ENCODE results near the gene GAK.

GAK gene

DNA sequence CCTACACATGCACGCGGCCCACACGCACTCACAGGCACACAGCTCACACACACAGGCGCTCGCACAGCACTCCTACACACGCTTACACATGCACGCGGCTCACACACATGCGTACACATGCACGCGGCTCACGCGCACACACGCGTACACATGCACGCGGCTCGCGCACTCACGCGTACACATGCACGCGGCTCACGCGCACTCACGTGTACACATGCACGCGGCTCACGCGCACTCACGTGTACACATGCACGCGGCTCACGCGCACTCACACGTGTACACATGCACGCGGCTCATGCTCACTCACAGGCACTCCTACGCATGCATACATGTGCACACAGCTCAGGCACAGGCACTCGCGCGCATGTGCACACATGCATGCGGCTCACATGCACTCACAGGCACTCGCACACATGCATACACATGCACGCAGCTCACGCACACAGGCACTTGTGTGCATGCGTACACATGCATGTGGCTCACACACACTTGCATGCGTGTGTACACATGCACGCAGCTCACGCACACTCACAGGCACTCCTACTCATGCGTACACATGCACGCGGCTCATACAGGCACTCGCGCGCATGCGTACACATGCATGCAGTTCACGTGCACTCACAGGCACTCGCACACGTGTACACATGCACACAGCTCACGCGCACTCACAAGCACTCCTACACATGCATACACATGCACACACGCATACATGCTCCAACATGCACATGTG lies 44.9 kb downstream of the GAK start:
- no peak for DNase-seq (ENCODE audit: low spot score)

DNA sequence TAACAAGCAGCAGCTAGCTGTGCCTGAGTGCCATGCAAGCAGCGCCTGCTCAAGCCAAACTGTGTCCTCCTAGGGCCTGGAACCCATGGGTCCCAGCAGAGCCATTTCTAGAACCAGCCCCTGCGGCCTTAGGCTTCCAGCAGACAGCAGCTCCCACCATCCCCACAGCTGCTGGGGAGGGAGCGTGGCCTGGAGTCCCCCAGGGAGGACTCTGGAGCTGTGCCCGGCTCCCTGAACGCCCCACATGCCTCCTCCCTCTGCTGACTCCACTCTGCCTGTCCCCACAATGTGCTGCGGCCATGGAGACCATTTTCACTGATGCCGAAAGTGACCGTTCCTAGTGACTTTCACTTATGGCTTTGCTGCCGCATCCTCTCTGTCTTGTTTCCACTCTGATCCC lies 45.9 kb downstream of the GAK start:
- no peak for DNase-seq (ENCODE audit: low spot score)

GRCh38 chr4:885353-885752 lies 46.8 kb downstream of the GAK start:
- DNase-seq (ENCODE audit: low spot score), result no peak

DNA sequence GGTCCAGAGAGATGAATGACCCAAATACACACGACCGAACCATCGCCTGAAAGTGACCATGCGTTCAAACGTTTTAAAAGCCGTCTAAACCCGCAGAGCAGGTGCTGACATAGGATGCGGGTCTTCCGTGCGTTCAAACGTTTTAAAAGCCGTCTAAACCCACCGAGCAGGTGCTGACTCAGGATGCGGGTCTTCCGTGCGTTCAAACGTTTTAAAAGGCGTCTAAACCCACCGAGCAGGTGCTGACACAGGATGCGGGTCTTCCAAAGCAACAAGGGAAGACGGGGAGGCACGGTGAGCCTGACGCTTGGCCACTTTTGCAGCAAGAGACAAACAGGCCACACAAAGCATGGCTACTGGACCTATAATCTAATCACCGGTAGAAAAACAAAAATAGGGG lies 47.2 kb downstream of the GAK start:
- DNase-seq (ENCODE audit: low spot score), result no peak

GRCh38 chr4:884259-884658 lies 47.9 kb downstream of the GAK start:
- DNase-seq (ENCODE audit: low spot score), result no peak

- no peak for DNase-seq (ENCODE audit: low spot score)
These were observed 48.6 kb downstream of the GAK start for GRCh38 chr4:883377-884095.

DNA sequence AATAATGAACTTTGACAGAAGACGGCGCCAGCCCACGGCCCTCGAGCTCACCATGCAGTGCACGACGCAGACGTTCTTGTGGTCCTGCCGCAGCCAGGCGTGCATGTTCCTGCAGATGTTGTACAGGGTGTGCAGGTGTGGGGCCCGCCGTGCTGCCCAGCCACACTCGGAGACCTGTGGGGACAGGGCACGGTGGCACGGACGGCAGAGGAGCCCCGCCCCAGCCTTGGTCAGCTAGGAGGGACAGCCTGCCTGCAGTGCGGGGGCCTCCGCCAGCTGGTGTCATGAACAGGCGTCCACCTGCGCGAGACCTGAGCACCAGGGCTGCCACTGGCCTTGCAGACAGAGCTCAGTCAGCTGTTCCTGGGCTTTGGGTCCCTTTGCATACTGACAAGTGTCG lies 49.5 kb downstream of the GAK start:
- DNase-seq (ENCODE audit: low spot score), result no peak

- DNase-seq (ENCODE audit: low spot score), result no peak
These were observed 50.4 kb downstream of the GAK start for GRCh38 chr4:881709-882108.

- no peak for DNase-seq (ENCODE audit: low spot score)
These were observed 51.3 kb downstream of the GAK start for GRCh38 chr4:880684-881405.

- DNase-seq (ENCODE audit: low spot score), result no peak
These were observed 52.4 kb downstream of the GAK start for GRCh38 chr4:879729-880077.

DNA sequence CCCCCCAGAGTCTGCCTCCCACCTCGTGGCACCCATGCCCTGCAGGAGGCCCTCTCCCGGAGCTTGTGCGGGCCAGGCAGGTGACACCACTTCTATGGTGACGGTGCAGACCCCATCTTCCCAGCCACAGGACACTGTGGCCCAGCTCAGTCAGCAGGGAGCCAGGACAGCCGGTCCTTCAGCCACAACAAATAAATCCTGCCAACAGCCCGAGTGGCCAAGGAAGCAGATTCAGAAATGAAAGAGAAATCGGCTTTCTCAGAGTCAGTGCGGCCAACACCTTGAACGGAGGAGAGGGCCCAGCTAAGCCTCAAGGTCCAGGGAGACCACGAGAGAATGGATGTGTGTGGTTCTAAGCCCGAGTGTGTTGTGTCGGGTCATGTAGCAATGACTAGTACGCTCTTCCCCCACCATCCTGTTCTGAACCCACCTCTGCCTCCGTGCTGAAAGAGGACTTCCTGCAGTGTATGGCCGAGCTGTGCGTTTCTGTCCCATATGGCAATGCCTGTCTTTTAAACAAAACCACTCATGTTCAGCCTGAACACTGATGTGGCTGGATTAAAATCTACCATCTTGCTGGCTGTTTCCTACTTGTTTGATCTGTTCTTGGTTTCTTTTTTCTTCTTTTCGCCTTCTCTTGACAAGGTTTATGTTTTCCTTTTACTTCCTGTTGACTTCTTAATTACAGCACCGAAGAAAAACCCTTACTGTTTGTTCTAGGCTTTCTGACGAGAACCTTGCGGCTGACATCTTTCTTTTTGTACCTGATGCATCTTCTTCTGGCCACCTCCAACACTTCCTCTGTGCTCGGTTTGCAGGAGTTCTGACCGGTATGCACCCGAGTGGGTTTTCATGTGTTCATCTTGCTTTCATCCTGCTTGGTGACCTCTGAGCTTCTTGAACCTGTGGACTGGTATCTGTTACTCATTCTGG lies 53.1 kb downstream of the GAK start:
- DNase-seq (ENCODE audit: low spot score), result no peak

DNA sequence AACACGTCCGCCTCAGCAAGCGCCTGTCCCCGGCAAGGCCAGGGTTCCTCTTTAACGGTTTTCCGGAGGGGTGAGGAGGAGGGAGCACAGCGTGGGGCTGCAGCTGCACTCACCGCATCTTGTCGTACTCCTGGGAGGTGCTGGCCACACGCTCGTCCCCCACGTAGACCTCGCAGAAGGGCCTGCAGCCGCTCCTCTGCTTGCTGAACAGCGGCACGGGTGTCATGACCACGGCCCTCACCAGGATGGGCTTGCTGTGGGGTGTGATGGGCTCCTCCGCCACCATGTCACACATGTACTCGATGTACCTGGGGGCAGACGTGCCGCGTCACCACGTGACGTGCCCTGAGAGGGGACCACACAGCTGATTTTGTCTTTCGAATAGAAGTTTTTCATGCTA lies 54.6 kb downstream of the GAK start:
- no peak for DNase-seq (ENCODE audit: low spot score)

- no peak for DNase-seq (ENCODE audit: low spot score)
These were observed 55.3 kb downstream of the GAK start for GRCh38 chr4:876780-877179.

DNA sequence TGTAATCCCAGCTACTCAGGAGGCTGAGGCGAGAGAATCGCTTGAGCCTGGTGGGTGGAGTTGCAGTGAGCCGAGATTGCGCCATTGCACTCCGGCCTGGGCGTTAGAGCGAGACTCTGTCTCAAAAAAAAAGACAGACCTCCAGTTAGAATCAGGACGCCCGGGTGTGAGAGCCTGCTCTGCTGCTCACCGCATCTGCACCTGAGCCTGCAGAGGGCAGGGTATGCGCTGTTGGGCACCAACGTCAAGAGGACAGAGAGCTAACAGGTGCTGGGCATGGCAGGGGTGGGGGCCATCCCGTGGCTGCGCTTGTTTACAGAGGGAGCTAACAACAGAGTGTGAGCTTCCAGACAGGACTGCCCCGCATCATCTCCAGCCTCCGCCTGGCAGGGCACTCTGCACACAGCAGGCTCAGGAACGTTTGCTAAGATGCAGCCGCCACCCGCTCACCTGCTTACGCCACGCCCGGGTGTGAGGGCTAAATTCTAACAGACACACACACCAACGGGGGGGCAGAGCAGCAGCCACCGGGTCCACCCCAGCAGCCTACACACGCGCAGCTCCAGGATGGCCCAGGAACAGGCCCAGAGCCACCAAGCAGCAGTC lies 56.2 kb downstream of the GAK start:
- no peak for DNase-seq (ENCODE audit: low spot score)

DNA sequence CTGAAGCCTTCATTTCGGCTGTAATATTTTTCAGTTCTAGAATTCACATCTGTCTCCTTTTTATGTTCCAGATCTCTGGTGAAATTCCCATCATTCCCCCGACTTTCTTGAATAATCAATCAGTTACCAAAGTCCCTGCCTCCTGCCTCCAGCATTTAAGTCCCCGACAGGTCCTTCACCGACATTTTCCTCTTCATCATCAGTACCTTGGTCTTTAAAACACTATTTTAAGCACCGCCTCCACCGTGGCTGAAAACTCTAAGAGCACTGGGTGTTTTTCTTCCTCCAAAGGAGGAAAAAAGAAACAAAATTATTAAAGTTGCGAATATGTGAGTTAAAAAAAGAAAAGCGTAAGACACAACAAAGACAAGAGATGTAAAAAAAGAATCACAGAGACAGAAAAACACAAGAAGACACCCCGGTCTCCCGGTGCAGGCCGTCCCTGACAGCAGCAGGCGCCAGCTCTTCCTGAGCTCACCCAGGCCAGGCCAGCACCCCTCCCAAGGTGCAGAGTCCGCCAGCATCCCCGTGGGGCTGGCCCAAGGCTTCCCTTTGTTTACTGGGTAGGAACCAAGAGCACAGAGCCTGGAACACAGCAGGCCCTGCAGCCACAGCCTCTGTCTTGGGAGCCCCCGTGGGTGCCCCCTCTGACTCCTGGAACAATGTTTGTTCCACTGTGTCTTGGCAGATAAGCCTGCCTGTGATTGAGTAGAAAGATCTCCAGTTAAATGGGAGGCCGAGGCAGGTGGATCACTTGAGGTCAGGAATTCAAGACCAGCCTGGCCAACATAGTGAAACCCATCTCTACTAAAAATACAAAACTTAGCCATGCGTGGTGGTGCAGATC lies 56.9 kb downstream of the GAK start:
- DNase-seq (ENCODE audit: low spot score), result no peak

DNA sequence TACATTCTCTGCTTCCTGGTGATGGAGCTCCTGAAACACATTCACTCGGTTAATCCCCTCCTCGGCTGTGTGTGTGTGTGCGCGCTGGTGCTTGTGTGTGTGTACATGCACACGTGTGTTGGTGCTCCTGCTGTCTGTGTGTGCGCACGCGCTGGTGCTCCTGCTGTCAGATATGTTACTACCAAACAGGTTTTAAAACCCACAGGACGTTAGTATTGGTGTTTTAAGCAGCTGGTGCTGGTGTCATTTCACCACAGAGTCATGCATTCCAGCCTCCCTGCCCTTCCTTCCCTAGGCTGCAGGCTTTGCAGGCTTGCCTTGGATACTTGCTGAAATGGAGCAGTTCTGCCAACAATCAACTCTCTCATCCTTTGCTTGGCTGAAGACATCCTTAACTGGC lies 58.1 kb downstream of the GAK start:
- no peak for DNase-seq (ENCODE audit: low spot score)

GRCh38 chr4:872241-872981 lies 59.7 kb downstream of the GAK start:
- no peak for DNase-seq (ENCODE audit: low spot score)

DNA sequence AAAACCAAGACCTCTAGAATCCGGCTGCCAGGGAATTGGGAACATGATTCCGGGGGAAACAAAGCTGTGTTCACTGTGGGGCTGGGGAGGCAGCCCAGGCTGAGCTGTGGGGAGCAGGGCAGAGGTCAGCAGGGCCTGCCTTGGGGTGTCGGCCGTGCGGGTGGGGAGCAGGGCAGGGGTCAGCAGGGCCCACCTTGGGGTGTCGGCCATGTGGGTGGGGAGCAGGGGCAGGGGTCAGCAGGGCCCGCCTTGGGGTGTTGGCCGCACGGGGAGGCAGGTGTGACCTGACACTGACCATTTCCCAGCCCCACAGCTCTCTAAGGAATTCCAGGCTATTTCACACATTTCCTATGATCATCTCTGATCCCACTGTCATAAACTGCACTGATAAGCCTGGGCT lies 60.6 kb downstream of the GAK start:
- no peak for DNase-seq (ENCODE audit: low spot score)

DNA sequence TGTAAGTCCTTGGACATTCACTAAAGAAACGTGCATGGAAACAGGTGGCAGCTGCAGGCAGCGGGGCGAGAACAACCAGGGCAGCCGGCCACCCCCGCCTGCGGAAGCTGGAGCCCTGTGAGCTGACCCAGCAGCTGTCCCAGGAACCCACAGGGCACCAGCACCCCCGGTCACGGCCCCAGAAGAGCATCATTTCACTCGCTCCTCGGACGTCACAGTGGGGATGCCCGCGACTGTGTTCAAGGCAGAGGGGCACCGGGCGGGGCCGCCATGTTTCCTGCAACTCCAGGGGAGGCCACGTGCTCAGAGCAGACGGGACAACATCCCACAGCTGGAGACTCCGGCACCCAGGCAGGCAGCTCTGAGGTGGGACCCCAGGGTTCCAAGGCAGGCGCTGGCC lies 61.2 kb downstream of the GAK start:
- no peak for DNase-seq (ENCODE audit: low spot score)

DNA sequence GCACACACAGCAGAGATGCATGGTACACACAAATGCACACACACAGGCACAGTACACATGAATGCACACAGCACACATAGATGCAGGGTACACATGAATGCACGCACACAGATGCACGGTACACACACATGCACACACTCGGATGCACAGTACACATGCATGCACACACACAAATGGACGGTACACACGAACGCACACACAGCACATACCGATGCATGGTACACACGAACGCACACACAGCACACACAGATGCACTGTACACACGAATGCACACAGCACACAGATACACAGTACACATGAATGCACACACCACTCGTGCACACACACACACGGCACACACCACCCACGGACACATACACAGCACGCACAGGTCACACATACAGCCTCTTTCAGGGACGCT lies 62.3 kb downstream of the GAK start:
- no peak for DNase-seq (ENCODE audit: low spot score)
